Colon (tissue), 2 donors: ENCODE measurements around the gene NEU2.
"Not testable (repeated sequence)": the region's sequence is repeated elsewhere in the genome, so short reads cannot be mapped to it uniquely, and the experiment has no call there.

ENCODE experiments used
- FAIRE-seq: peaks from 2 replicates; lab custom pipeline; 2012; peaks lifted over from hg19 to GRCh38; lab: Jason Lieb, UNC
- donor health status: control.
- donor health status: control.

The NEU2 gene

DNA sequence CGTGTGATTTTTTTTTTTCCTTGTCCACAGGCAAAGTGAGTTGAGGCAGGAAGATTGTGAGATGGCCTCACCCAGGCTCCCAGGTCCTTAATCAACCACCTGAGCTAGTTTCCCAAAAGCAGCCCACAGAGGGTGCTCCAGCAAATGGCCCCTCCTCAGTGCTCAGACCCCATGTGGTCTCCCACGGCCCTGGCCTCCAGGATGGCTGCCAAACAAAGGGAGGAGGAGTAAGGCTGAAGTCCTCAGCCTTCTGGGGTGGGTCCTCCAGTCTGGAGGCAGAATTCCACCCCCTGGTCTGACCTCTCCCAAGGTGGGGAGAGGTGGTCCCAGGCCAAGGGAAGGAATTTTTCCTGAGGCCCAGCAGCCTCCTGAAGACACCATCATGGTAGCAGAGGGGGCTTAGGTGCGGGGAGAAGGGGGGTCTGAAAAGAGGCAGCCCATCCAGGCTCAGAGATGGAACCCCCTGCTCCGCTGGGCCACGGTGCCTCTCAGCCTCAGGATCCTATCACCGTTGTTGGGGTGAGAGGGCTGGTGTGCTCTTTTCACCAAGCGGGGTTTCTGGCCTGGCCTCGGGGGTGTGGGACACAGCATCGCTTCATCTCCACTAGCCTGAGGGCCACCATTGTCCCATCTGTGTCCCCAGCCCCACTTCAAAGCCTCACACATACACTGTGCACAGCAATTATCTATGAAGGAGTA, 21.8 kb upstream of the NEU2 start:
- FAIRE-seq = no peak

DNA sequence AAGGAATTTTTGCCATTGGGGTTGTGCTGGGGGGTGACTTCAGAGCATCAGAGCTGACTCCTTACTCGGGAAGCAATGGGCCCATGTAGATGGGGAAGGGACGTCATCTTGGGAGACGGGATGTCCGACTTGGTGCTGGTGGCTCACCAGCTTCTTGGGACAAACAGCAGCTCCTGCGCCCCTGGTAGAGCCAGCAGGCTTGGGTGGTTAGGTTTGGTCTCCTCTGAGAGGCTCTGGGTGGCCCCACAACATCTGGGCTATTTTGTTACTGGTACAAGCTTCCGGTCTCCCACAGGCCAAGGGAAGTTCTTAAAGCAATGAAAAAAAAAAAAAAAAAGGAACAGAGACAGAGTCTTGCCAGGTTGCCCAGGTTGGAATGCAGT, 21.2 kb upstream of the NEU2 start:
- FAIRE-seq = no peak

DNA sequence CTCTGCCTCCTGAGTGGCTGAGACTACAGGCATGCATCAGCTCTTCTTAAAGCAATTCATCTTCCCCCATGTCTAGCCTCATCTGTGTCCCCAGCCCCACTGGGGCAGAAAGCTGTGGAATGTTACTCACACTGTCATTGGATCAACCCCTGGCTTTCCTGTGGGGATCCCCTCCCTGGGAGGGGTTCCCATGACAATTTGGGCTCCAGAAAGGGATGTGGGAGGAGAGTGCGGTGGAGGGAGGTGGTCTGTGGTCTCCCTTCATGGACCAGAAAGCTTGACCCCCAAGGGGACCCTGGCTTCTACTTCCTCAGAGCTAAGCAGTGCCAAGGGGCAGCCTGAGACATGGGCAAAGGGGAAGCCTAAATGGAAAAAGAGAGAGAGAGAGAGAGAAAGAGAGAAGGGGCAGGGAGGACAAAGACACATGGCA, 20.8 kb upstream of the NEU2 start:
- no peak for FAIRE-seq

DNA sequence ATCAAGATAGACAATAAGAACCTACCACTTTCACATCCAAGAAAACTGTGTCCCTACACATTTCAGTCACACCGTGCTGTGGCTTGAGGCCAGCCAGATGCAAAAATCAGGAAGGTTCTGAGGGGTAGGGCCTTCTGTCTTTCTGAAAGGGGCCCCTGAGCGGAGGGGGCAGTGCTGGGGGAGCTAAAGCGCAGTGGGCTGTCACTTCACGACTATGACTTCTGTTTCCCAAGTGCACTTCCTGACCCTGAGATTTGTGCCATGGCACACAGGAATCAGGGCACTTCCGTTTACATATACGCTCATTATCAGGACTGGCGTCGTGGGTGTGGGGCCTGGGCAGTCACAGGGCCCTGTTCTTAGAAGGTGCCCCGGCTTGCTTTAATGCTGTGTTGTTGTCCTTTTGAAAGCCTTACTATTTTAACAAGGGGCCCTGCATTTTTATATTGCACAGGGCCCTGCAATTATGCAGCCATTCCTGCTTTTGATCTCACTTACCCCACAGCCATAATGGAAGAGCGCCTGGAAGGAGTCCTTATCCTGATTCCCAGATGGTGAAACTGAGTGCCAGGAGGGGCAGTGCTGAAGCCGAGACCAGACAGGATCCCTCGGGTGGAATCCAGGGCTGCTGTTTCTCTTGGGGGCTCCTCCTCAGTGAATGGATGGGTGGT, 20.0 kb upstream of the NEU2 start:
- FAIRE-seq = no peak

DNA sequence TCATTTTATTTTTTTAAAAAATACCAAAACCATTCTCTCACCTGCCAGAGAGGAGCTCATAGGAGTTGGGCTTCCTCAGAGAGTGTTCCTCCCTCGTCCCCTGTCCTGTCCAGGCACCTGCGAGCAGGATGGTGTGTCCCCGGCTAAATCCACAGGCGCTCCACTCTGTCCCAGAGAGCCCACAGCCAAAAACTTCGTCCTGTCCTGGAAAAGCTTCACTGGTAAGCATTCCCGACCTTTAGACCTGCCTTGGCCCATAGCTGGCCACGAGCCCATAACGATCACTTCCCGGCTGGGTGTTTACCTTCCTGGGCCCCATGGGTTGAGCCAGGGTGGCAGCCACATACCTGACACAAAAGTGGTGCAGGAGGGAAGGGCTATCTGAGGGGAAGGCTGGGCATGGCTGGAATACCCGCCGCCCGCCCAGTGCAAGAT, 19.4 kb upstream of the NEU2 start, which contains the start of gene NGEF:
Gene NGEF, minus strand, starts transcription at position 230 of the 435 bp plus-strand sequence. CDS start 38,366 bp downstream, outside the sequence.
- FAIRE-seq = no peak

DNA sequence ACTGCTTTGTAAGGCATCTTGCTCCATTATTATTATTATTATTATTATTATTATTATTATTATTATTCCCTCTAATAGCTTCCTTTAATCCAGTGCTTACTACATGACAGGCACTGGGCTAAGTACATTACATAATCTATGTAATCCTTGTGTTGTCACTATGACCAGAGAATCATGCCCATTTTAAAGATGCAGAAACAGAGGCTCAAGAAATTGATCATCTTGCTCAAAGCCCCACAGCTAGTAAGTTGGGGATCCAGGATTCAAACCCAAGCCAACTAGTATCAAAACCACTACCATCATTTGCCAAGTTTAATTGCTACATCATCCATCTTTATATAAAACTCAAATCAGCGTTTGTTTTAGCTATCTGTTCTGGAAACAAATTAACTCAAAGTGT, 18.8 kb upstream of the NEU2 start:
- no peak for FAIRE-seq

DNA sequence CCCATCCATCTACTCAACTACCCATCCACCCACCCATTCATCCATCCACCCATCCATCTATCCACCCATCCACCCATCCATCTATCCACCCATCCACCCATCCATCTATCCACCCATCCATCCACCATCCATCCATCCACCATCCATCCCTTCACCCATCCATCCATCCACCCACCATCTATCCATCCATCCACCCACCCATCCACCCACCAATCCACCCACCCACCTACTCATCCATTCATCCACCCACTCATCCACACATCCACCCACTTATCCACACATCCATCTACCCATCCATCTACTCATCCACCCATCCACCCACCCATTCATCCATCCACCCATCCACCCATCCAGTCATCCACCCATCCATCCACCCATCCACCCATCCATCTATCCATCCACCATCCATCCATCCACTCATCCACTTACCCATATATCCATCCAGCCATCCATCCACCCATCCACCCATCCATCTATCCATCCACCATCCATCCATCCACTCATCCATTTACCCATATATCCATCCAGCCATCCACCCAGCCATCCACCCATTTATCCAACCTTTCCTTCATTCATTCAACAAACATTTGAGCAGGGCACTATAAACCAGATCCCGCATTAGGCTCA, 17.3 kb upstream of the NEU2 start:
- no peak for FAIRE-seq

DNA sequence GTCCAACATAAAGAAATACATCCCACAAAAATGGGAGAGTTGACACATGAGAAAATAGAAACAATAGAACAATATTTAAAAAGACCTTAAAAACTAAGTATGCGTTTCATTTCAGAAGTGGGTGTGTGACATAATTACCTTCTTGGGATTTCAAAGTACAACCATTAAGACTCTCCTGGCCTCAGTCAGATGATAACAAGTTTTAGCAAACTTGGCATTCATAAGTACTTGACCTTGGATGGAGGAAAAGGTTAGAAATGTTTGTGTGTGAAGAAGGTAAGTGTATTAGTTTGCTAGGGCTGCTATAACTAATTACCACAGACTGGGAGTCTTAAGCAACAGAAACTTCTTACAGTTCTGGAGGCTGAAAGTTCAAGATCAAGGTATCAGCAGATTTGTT, 14.5 kb upstream of the NEU2 start:
- FAIRE-seq = no peak

DNA sequence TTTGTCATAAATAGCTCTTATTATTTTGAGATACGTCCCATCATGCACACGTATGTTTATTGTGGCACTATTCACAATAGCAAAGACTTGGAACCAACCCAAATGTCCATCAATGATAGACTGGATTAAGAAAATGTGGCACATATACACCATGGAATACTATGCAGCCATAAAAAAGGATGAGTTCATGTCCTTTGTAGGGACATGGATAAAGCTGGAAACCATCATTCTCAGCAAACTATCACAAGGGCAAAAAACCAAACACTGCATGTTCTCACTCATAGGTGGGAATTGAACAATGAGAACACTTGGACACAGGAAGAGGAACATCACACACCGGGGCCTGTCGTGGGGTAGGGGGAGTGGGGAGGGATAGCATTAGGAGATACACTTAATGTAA, 12.9 kb upstream of the NEU2 start:
- FAIRE-seq = not testable (repeated sequence)

DNA sequence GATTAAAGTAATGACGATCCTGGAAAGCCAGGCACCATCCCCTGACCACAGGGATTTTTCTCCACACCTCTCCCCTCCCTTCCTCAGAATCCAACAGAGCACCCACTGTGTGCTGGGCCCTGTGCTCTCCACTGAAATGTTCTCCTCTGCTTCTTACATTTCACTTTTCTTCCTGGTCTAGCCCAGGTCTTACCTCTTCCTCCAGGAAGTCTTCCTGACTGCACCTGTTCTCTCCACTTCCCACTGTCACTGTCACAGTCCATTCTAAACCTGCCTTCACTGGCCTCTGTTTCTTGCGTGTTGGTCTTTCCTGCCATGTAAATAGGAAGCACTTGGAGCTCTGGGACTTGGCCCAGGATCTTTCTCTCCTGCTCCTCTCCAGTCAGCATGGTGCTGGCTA, 12.0 kb upstream of the NEU2 start:
- FAIRE-seq = no peak

DNA sequence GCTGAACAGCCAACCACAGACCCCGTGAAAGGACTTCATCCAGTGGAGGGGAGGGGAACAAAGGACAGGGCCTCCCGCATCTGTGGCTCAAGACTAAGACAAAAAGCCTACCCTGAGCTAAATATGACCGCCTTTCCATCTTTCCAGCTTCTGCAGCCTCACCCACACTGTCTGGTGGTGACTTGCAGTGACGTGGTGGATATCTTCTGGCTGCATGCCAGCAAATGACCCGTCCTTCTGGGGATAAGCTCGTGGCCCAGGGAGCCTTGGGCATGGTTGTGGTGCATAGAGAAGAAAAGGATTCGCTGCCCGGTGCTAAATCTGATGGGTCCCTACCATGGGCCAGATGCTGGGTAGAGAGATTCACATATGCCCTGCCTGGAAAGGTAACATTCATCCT, 10.7 kb upstream of the NEU2 start:
- no peak for FAIRE-seq

DNA sequence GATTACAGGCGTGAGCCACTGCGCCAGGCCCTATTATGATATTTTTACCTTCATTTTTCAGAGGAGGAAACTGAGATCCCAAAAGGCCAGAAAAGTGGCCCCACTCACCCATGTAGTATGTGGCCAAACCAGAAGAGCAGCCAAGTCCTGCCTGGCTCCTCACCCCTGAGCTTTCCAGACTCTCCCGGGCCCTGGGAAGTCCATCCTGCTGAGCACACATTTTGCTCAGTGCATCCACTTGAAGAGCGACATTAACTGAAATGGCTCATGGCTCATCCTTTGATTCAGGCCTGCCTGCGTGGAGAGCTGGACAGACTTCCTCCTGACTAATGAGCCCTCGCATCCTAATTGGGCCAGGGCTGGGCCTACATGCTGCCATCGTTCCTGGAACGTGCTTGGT, 9.9 kb upstream of the NEU2 start:
- FAIRE-seq = no peak

DNA sequence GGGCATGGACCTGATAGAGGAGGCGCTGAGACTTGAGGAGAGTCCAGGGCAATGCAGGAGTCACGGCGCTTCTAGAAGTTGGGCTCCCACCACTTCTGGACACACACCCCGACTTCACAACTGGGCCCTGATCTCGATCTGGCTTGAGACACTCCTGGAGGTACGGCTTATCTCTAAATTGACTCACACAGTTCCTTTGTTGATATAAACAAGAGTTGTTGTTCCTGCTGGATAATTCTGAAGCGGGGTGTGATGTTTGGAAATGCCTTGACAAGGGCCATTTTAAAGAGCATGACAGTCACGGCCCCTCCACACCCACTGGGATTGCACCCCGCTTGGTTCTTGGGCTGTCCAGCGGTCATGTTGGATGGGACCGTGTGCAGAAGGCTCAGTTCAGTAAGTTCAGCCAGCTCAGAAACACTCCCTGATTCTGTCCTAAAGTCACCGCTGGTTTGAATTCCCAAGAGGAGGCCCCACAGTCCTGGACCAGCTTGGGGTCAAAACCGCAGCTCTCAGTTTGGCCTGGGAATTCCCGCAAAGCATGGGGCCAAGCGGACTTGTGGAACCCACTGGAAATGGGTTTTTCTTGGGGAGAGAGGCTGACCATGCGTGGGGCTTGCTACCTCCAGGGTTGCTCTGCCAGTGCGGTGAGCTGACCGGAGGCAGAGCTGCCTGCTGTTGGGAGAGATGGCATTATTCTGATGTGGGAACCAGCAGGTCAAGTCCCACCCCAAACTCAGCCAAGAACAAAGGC, 9.3 kb upstream of the NEU2 start:
- no peak for FAIRE-seq

DNA sequence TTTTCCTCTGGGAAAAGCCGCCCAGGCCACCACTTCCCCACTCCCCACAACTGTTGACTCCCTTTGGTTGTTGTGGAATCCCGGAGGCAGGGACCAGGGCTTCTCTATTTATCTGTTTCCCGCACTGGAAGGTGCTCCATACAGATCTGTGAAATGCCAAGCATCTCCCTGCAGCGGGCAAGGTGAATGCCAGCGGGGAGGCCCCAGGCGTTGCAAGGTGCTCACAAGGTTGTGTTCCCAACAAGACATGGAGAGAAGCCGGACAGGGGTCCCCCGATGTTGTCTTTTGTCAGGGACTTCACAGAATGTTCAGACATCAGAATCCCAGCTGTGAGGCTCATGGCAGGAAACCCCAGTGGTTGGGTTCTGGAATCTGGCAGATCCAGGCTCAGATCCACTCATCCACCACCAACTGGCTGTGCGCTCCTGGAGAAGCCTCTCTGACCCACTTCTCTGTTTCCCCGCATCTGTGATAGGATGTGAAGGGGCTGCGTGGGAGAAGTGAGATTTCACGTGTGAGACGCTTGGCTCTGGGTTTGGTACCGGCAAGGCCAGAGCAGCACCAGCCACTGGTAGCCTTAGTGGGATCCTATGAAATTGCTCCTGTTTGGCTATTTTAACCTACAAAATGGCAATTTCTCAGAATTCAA, 8.6 kb upstream of the NEU2 start:
- FAIRE-seq = no peak

DNA sequence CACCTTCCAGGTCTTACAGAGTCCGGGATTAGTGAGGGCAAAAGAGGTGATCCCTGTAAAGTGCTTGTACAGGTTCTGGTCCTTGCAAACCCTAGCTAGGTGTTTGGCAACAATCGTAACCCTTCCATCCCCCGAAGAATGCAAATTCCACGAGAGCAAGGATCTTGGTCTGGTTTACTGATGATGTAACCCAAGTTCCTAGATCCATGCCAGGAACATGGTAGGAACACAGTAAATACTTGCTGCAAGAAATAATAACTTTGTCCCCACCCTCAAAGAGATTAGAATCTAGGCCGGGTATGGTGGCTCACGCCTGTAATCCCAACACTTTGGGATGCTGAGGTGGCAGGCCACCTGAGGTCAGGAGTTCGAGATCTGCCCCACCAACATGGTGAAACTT, 6.8 kb upstream of the NEU2 start:
- FAIRE-seq = no peak

DNA sequence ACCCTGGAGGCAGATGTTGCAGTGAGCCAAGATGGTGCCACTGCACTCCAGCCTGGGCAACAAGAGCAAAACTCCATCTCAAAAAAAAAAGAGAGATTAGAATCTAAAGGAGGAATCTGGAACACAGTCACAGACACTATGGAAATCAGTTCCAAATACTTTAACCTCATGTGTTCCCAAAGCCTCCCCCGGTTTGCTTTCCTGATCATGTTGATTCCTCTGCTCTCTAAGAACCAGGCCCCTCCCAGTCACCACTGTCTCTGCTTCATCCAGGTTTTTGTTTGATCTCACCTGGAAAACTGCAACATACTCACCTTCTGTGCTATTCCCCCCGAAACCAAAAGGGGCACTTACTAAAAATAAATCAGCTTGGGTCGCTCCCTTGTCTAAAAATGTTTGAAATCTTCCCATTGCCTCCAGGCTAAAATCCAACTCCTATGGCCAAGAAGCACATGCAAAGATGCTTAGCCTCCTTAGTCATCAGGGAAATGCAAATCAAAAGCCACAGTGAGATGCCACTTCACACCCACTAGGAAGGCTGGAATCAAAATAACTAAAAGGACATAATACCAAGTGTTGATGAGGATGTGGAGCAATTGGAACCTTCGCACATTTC, 6.2 kb upstream of the NEU2 start:
- no peak for FAIRE-seq

DNA sequence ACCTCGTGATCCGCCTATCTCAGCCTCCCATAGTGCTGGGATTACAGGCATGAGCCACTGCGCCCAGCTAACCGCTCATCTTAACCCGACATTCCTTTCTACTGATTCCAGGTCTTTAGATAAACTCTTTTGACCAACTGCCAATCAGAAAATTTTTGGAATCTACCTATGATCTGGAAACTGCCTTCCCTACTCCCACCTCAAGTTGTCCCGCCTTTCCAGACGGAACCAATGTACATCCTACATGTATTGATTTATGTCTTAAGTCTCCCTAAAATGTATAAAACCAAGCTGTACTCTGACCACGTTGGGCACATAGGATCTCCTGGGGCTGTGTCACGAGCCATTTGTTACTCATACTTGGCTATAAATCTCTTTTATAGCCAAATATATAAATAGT, 3.2 kb upstream of the NEU2 start:
- no peak for FAIRE-seq

DNA sequence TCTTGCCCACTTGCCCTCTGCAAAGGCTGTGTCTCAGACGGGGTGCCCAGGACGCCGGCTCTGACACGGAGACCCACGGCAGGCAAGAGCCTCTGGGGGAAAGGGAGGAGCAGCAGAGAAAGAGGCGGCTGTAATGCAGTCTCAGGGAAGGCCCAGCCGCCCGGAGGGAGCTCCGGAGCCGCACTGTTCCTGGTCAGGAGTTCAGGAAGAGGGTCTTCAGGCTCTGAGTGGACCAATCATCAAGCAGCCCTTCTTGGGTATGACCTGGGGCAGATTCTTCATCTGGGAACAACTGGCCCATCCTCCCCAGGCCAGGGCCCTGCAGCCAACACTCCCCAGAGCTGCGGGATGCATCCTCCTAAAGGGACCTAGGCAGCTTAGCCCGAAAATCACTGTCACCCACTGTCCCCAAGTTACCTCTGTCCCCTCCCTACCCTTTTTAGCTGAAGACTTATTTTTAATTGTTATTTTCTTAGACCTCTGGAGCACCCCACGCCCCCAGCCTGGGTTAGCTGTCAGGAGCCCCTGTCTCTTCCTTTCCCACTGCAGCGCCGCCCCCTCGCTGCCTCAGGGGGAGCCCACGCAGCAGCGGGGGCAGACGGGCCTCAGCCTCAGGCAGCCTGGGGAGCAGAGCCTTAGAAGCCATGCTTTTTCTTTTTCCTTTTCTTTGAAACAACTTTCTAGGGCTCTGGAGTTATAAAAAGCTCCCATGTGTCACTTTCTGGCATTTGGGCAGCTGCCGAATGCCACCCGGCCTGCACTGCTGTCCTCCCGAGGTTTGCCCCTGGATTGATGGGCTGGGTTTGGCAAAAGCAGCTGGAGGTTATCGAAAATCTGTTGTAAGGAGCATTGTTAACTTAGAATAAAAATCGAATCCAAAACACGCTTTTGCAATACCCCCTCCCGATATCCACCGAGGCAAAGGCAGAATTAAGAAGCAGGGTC, 644 bp upstream of the NEU2 start:
- no peak for FAIRE-seq

DNA sequence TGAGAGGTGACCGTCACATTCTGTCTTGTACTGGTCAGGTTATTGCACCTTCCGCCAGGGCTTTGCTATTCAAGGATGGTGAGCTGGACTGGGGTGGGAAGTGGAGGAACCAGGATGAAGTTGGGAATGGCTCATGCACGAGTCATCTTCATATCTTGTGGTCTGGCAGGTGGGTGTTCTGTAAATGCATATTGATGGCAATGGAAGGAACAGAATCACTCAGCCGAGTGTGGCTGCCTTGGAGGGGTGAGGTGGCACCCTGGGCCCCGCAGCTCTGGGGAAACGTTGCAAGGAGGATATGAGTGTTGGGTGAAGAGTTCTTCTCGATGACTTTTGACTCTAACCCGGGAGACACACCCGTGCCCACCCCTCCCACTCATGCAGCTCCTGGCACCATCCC, 1.2 kb downstream of the NEU2 start:
- no peak for FAIRE-seq

DNA sequence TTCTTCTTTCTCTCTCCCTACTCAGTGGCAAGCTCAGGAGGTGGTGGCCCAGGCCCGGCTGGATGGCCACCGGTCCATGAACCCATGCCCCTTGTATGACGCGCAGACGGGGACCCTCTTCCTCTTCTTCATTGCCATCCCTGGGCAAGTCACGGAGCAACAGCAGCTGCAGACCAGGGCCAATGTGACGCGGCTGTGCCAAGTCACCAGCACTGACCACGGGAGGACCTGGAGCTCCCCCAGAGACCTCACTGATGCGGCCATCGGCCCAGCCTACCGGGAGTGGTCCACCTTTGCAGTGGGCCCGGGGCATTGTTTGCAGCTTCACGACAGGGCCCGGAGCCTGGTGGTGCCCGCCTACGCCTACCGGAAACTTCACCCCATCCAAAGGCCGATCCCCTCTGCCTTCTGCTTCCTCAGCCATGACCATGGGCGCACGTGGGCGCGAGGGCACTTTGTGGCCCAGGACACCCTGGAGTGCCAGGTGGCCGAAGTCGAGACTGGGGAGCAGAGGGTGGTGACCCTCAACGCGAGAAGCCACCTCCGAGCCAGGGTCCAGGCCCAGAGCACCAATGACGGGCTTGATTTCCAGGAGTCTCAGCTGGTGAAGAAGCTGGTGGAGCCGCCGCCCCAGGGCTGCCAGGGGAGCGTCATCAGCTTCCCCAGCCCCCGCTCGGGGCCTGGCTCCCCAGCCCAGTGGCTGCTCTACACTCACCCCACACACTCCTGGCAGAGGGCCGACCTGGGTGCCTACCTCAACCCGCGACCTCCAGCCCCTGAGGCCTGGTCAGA, 1.8 kb downstream of the NEU2 start:
- no peak for FAIRE-seq
